H1 (cell line): ENCODE results near the gene KLHL1. TPM values are rescaled to one million over a fixed set of nuclear protein-coding genes. Genes with fewer than 3 reads are reported as not detected.

Experiments used
- CTCF ChIA-PET: fragments of 300-600 bp; sonication (Branson Sonifier 250); formaldehyde crosslinking; loops from one replicate; lab custom pipeline; 2021; ENCODE audit not compliant: partially characterized antibody; lab: Charles Lee
- POLR2A ChIA-PET: fragments of 300-600 bp; sonication (Branson Sonifier 250); formaldehyde crosslinking; loops from one replicate; lab custom pipeline; 2021; ENCODE audit warnings: inconsistent platforms; ENCODE audit not compliant: partially characterized antibody; lab: Charles Lee
- DNase-seq, 2 experiments: peaks; one replicate each; pipeline versions ENCODE4 v3.0.0 to v3.0.0-alpha.2; 2010 to 2022; ENCODE audit warnings: low spot score in 2 of 2, low read depth in 1 of 2, mixed read lengths in 1 of 2
- FAIRE-seq: peaks from 2 replicates; lab custom pipeline; 2011; peaks lifted over from hg19 to GRCh38; lab: Jason Lieb, UNC
- H2AFZ ChIP-seq: 2 replicates; pipeline ENCODE4 v1.8.1; 2012; ENCODE audit warnings: low read length, inconsistent platforms
- H2AK5ac ChIP-seq: 2 replicates; pipeline ENCODE4 v1.6.1; 2013; ENCODE audit warnings: low read depth, low read length
- H2BK120ac ChIP-seq: replicated peaks from 2 replicates; pipeline ENCODE3; 2013; ENCODE audit warnings: low read depth, low read length, inconsistent platforms
- H2BK12ac ChIP-seq: 2 replicates; pipeline ENCODE4 v1.6.1; 2013; ENCODE audit warnings: low read depth, low read length
- H2BK15ac ChIP-seq: 2 replicates; pipeline ENCODE4 v1.6.1; 2013; ENCODE audit warnings: low read length
- H2BK20ac ChIP-seq: 2 replicates; pipeline ENCODE4 v1.6.1; 2013; ENCODE audit warnings: low read length
- H2BK5ac ChIP-seq: 2 replicates; pipeline ENCODE4 v1.6.1; 2013; ENCODE audit warnings: low read depth, low read length
- H3K14ac ChIP-seq: 2 replicates; pipeline ENCODE4 v1.6.1; 2013; ENCODE audit warnings: inconsistent platforms; ENCODE audit not compliant: insufficient read length
- H3K18ac ChIP-seq: 2 replicates; pipeline ENCODE4 v1.6.1; 2013; ENCODE audit warnings: low read length; ENCODE audit errors: extremely low read depth
- H3K23ac ChIP-seq: 2 replicates; pipeline ENCODE4 v1.6.1; 2013; ENCODE audit warnings: inconsistent platforms; ENCODE audit not compliant: insufficient read length
- H3K23me2 ChIP-seq: 2 replicates; pipeline ENCODE4 v1.6.1; 2013; ENCODE audit warnings: low read depth, low read length
- H3K27ac ChIP-seq: 2 replicates; pipeline ENCODE4 v1.6.1; 2011; ENCODE audit warnings: low read depth, low read length, inconsistent platforms
- H3K27me3 ChIP-seq, 4 experiments: replicated peaks in 1 of 4; 1 replicate in 1 of 4; 2 replicates in 3 of 4; pipeline versions ENCODE4 v1.6.1 to v1.8.1; 2011 to 2013; ENCODE audit warnings: low read length in 3 of 4, mild to moderate bottlenecking in 3 of 4, inconsistent platforms in 2 of 4, mixed read lengths in 2 of 4, moderate library complexity in 1 of 4; ENCODE audit not compliant: control insufficient read depth in 3 of 4, insufficient read depth in 3 of 4; ENCODE audit errors: extremely low read depth in 1 of 4
- H3K36me3 ChIP-seq, 4 experiments: 2 replicates each; pipeline versions ENCODE4 v1.6.1 to v1.8.1; 2011 to 2013; ENCODE audit warnings: mild to moderate bottlenecking in 4 of 4, low read length in 3 of 4, moderate library complexity in 2 of 4, control low read depth in 1 of 4, inconsistent platforms in 1 of 4; ENCODE audit not compliant: insufficient read depth in 4 of 4, control insufficient read depth in 2 of 4
- H3K4ac ChIP-seq: replicated peaks from 2 replicates; pipeline ENCODE3; 2013; ENCODE audit warnings: low read length, low read depth, mixed read lengths, inconsistent platforms; ENCODE audit not compliant: insufficient read length
- H3K4me1 ChIP-seq, 4 experiments: replicated peaks in 1 of 4; 1 replicate in 1 of 4; 2 replicates in 3 of 4; pipeline versions ENCODE4 v1.6.1 to v1.8.1; 2011 to 2013; ENCODE audit warnings: low read length in 3 of 4, inconsistent platforms in 2 of 4, mixed read lengths in 1 of 4; ENCODE audit not compliant: insufficient read depth in 4 of 4, control insufficient read depth in 3 of 4
- H3K4me2 ChIP-seq, 2 experiments: 2 replicates each; pipeline versions ENCODE4 v1.6.1 to v1.8.1; 2011 to 2013; ENCODE audit warnings: low read depth in 2 of 2, low read length in 2 of 2, control low read depth in 1 of 2, inconsistent platforms in 1 of 2, mild to moderate bottlenecking in 1 of 2; ENCODE audit not compliant: insufficient read depth in 1 of 2
- H3K4me3 ChIP-seq, 4 experiments: fragments of 200-600, 300-600 bp in 1 of 4; sonication (generic), shearing (Covaris generic), sonication (Bioruptor Twin) in 1 of 4; 2 replicates each; pipeline versions ENCODE4 v1.5.1 to v1.8.1; 2011 to 2016; ENCODE audit warnings: low read length in 4 of 4, low read depth in 3 of 4, control low read depth in 2 of 4, inconsistent platforms in 2 of 4, mild to moderate bottlenecking in 2 of 4, mixed read lengths in 1 of 4, moderate library complexity in 1 of 4; ENCODE audit not compliant: insufficient read depth in 2 of 4; ENCODE audit errors: extremely low read depth in 1 of 4
- H3K56ac ChIP-seq: replicated peaks from 2 replicates; pipeline ENCODE3; 2013; ENCODE audit warnings: low read depth, mild to moderate bottlenecking, mixed read lengths, low read length, inconsistent platforms; ENCODE audit not compliant: insufficient read length
- H3K79me1 ChIP-seq: 2 replicates; pipeline ENCODE4 v1.6.1; 2013; ENCODE audit warnings: low read depth, low read length, control low read depth
- H3K79me2 ChIP-seq, 2 experiments: 2 replicates each; pipeline versions ENCODE4 v1.6.1 to v1.8.1; 2012 to 2013; ENCODE audit warnings: low read length in 2 of 2, mild to moderate bottlenecking in 2 of 2, inconsistent platforms in 1 of 2; ENCODE audit not compliant: insufficient read depth in 2 of 2, control insufficient read depth in 1 of 2
- H3K9ac ChIP-seq, 4 experiments: replicated peaks in 1 of 4; 1 replicate in 1 of 4; 2 replicates in 3 of 4; pipeline versions ENCODE4 v1.6.1 to v1.8.1; 2011 to 2013; ENCODE audit warnings: low read depth in 3 of 4, low read length in 3 of 4, control low read depth in 2 of 4, mild to moderate bottlenecking in 2 of 4, moderate library complexity in 2 of 4, inconsistent platforms in 1 of 4; ENCODE audit errors: extremely low read depth in 1 of 4
- H3K9me3 ChIP-seq, 2 experiments: 2 replicates each; pipeline versions ENCODE4 v1.6.1 to v1.8.1; 2012 to 2013; ENCODE audit warnings: mild to moderate bottlenecking in 2 of 2, moderate library complexity in 2 of 2, control low read depth in 1 of 2, inconsistent platforms in 1 of 2, low read depth in 1 of 2, low read length in 1 of 2, mixed read lengths in 1 of 2; ENCODE audit not compliant: insufficient read depth in 2 of 2
- H4K20me1 ChIP-seq, 2 experiments: replicated peaks in 1 of 2; 2 replicates each; pipeline versions ENCODE3 to v1.8.1; 2011 to 2013; ENCODE audit warnings: inconsistent platforms in 2 of 2, low read length in 2 of 2, mild to moderate bottlenecking in 1 of 2; ENCODE audit not compliant: insufficient read depth in 2 of 2, control insufficient read depth in 1 of 2
- H4K5ac ChIP-seq: 2 replicates; pipeline ENCODE4 v1.6.1; 2013; ENCODE audit warnings: low read length, low read depth, mixed read lengths, inconsistent platforms; ENCODE audit not compliant: insufficient read length
- H4K8ac ChIP-seq: 2 replicates; pipeline ENCODE4 v1.8.0; 2013; ENCODE audit warnings: mild to moderate bottlenecking, moderate library complexity, low read length, inconsistent platforms; ENCODE audit not compliant: insufficient read depth; ENCODE audit errors: extremely low read depth
- H4K91ac ChIP-seq: replicated peaks from 2 replicates; pipeline ENCODE3; 2013; ENCODE audit warnings: low read length, mixed read lengths, inconsistent platforms; ENCODE audit not compliant: insufficient read length
- HDAC2 ChIP-seq, 2 experiments: fragments of 300-600 bp in 1 of 2; sonication (generic) in 1 of 2; IDR thresholded peaks; 2 replicates each; pipeline ENCODE4 v1.6.1; 2011 to 2012; ENCODE audit warnings: low read depth in 2 of 2, low read length in 2 of 2, mild to moderate bottlenecking in 2 of 2, moderate library complexity in 2 of 2, borderline replicate concordance in 1 of 2, inconsistent platforms in 1 of 2
- SIX5 ChIP-seq: IDR thresholded peaks from 2 replicates; pipeline ENCODE4 v1.6.1; 2011; ENCODE audit warnings: mild to moderate bottlenecking, low read depth, low read length
- SP1 ChIP-seq: IDR thresholded peaks from 2 replicates; pipeline ENCODE4 v1.6.1; 2011; ENCODE audit warnings: low read depth, low read length
- WGBS, 2 experiments: shearing (Covaris generic) in 1 of 2; methylation state at CpG; one replicate each; pipeline versions ENCODE4 v1.1.6 to v1.1.7; 2013 to 2015; ENCODE audit warnings: low lambda C conversion rate in 2 of 2, mixed read lengths in 2 of 2, inconsistent platforms in 1 of 2, low coverage in 1 of 2, missing lambda C conversion rate in 1 of 2; ENCODE audit not compliant: insufficient replicate concordance in 2 of 2, insufficient coverage in 1 of 2, insufficient read length in 1 of 2; ENCODE audit errors: extremely low coverage in 1 of 2, missing lambda C conversion rate in 1 of 2; 5-methylcytosine and 5-hydroxymethylcytosine counted together
- polyA plus RNA-seq, 7 experiments: library from polyadenylated mRNA; depleted of rRNA in 3 of 7; stranded (reverse) in 5 of 7; unstranded in 2 of 7; fragments of >200 nt in 5 of 7; fragments of 200-250 nt in 2 of 7; gene quantifications; 1 replicate in 5 of 7; 2 replicates in 1 of 7; 4 replicates in 1 of 7; pipeline versions ENCODE4 v1.2.1 to v1.2.3, GENCODE V29; 2011 to 2013; ENCODE audit warnings: missing spikeins in 2 of 7, mixed read lengths in 2 of 7
- total RNA-seq: library from RNA; stranded (reverse); fragmentation: NEBNext Ultra II Directional; extraction: Animal tissue kit (Norgen Biotek cat#: 25700); gene quantifications from 2 replicates; pipeline ENCODE4 v1.2.1, GENCODE V29; 2021

Gene KLHL1
- total and polyA plus RNA-seq, 2 of the 8 experiments (the other 6 are each of a cell fraction or from before 2014, with no cell fraction given) = not detected

- H3K79me1 ChIP-seq = no peaks in the 10 kb centered on the region
- H3K27me3 ChIP-seq = no peaks in the 10 kb centered on the region
- ChIA-PET POLR2A (no interaction called here), CTCF (no interaction called here)
- H4K8ac ChIP-seq = no peak overlapping the region
- H2AK5ac ChIP-seq = no peak overlapping the region
- H4K20me1 ChIP-seq = no peaks in the 10 kb centered on the region
- H2BK120ac ChIP-seq = no peak overlapping the region
- peak overlapping the region; percentile 12 for H3K23ac ChIP-seq
- H2BK15ac ChIP-seq = no peak overlapping the region
- WGBS, 2 experiments = 100% methylated on average over 2 of the region's 2 CpGs; no CpG with 5 or more reads in 1 of the 2 experiments
- H3K9me3 ChIP-seq = no peaks in the 10 kb centered on the region
- H3K4me1 ChIP-seq = no peaks in the 10 kb centered on the region
- H3K79me2 ChIP-seq = no peaks in the 10 kb centered on the region
- H2BK20ac ChIP-seq = no peak overlapping the region
- FAIRE-seq (no peak), DNase-seq (no peak)
- H3K4ac ChIP-seq = no peak overlapping the region
- H2BK5ac ChIP-seq = no peak overlapping the region
- no peak overlapping the region for H3K56ac ChIP-seq
- H3K36me3 ChIP-seq = no peaks in the 10 kb centered on the region
- no peak overlapping the region for H3K27ac ChIP-seq
- no peak overlapping the region for H2AFZ ChIP-seq
- no peak overlapping the region for H3K14ac ChIP-seq
- no peak overlapping the region for H2BK12ac ChIP-seq
- H3K18ac ChIP-seq = no peak overlapping the region
- no peaks in the 10 kb centered on the region for H3K23me2 ChIP-seq
- no peak overlapping the region for H3K4me3 ChIP-seq
- no peak overlapping the region for H4K91ac ChIP-seq
- no peak overlapping the region for H4K5ac ChIP-seq
- no peak overlapping the region for H3K4me2 ChIP-seq
- no peak overlapping the region for H3K9ac ChIP-seq
- TF ChIP-seq SIX5 = no peak
- no peak for TF ChIP-seq HDAC2 (IDR thresholded peaks at IDR 0.05; ENCODE audit: borderline replicate concordance in 1 of 2, low read depth in 2 of 2, low read length in 2 of 2)
- no peak for TF ChIP-seq SP1
These were observed 108.4 kb downstream of the KLHL1 start for GRCh38 chr13:69999875-70000274.
